Suprapubic skin (tissue), 3 donors: ENCODE results near the gene DENND4B.

Experiments
- CTCF ChIP-seq, 2 donors: fragments of 200-600 bp in 1 of 2; fragments of 450-650 bp in 1 of 2; sonication (generic) in 1 of 2; IDR thresholded peaks; one replicate each; pipeline ENCODE4 v1.5.1; 2016 to 2019; ENCODE audit warnings: antibody characterized with exemption in 2 of 2, mild to moderate bottlenecking in 1 of 2, moderate library complexity in 1 of 2
- EP300 ChIP-seq: sonication (generic); formaldehyde crosslinking; IDR thresholded peaks from one replicate; pipeline ENCODE4 v1.6.1; 2017; ENCODE audit warnings: antibody characterized with exemption
- POLR2A ChIP-seq, 2 donors: fragments of 450-650 bp; IDR thresholded peaks; one replicate each; pipeline ENCODE4 v1.6.1; 2017; ENCODE audit warnings: antibody characterized with exemption in 2 of 2, mild to moderate bottlenecking in 2 of 2, moderate library complexity in 2 of 2

DNA sequence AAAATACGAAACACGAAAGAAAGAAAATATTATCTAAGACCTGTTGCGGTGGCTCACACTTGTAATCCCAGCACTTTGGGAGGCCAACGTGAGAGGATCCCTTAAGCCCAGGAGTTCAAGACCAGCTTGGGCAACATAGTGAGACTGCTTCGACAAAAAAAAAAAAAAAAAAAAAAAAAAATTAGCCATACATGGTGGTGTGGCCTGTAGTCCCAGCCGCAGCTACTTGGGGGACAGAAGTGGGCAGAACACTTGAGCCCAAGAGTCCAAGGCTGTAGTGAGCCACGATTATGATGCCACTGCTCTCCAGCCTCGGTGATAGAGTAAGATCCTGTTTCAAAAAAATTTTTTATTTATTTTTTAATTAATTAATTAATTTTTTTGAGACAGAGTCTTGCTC is 41.1 kb upstream of the DENND4B start:
- TF ChIP-seq CTCF (IDR thresholded peaks at IDR 0.05) (no peak), POLR2A (IDR thresholded peaks at IDR 0.05) (no peak), EP300 (no peak)
